Hindlimb muscle (tissue), 1 donor: ENCODE results near the gene DNAH2. TPM values are rescaled to one million over a fixed set of nuclear protein-coding genes. Genes with fewer than 3 reads are reported as not detected.
"Not testable (repeated sequence)": the region's sequence is repeated elsewhere in the genome, so short reads cannot be mapped to it uniquely, and the experiment has no call there.

Experiments used
- DNase-seq: peaks from one replicate; pipeline ENCODE4 v3.0.0-alpha.2; 2013
- polyA plus RNA-seq: library from polyadenylated mRNA; unstranded; fragments of 120-200 nt; gene quantifications from one replicate; pipeline ENCODE4 v1.2.1, GENCODE V29; 2013; ENCODE audit not compliant: insufficient read length

The DNAH2 gene
- polyA plus RNA-seq, 1 donor: 6.8 TPM

DNA sequence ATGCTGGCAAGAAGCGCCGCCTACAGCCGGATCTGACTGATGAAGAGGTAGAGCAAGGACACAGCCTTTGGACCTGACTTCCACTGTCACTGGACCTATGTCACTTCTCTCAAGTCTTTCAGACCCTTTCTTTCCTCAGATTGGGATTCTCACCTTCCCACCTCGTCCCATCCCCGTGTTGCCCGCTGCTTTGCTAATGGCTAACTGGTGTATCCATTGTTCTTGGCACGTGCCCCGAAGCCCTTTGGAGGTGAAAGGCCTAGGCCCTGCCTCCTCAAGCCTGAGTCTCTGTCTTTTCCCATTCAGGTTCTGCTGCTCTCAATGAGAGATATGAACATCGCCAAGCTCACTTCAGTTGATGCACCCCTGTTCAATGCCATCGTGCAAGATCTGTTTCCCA is 63.2 kb downstream of the DNAH2 start:
- no peak for DNase-seq

DNA sequence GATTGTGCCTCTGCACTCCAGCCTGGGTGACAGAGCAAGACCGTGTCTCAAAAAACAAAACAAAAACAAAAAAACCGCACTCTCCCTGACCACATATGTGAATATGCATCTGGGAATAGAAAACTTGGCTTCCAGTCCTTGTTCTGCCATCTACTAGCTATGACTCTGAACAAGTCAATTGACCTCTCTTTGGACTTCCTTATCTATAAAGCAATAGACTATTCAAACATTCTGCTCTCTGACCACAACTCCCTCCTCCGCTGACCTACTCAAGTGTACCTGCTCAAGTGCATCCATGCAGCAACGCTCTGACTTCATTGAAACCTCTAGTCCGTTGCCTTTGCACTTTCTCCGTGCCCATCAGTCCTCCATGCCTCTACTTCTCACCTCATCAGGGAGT is 63.9 kb downstream of the DNAH2 start:
- DNase-seq: no peak

DNA sequence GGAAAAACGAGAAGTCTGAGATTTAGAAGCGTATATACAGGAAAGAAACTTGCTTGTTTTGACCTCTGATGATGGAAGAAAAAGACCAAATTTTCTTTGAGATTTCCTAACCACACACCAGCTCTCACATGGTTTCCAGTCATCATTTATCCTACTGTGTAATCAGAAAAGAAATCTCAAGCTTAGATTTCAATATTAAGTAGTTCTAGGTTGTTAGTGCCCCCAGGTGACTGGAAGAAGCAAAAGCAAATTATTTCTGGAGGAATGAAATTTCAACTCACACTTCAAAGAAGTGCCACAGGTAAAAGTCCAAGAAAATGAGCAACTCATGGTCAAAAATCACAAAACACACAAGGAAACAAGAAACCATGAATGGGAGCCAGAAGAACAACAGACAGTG is 64.7 kb downstream of the DNAH2 start:
- DNase-seq: no peak

DNA sequence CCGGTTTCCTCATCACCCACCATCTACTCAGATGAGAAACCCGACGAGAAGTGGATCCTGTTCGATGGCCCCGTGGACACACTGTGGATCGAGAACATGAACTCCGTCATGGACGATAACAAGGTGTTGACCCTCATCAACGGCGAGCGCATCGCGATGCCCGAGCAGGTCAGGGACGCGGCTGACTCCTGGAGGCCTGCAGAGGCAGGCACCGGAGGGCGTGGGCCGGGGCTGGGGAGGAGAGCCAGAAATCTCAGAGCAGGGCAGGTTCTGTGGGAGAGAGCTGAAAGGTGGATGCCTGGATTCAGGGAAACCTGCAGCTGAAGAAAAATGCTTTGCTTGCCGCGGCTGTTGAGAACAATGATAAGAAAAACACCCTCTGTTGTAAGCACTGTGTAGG is 69.3 kb downstream of the DNAH2 start:
- no peak for DNase-seq

GRCh38 chr17:7789131-7789530 is 71.6 kb downstream of the DNAH2 start:
- no peak for DNase-seq

- no peak for DNase-seq
Measured at GRCh38 chr17:7790150-7790549, 72.6 kb downstream of the DNAH2 start.

DNA sequence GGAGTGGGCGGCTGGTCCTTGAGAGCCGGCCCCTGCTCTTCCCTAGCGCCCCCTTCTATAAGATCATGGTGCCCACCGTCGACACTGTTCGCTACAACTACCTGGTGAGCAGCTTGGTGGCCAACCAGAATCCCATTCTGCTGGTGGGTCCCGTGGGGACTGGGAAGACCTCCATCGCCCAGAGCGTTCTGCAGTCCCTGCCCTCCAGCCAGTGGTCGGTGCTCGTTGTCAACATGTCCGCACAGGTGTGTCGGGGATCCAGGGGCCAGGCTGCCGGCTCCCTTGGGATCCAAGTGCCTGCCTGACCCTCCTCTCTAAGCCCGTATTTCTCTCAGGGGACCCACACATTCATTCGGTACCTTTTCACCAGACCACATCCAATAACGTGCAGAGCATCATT is 75.1 kb downstream of the DNAH2 start:
- no peak for DNase-seq

DNA sequence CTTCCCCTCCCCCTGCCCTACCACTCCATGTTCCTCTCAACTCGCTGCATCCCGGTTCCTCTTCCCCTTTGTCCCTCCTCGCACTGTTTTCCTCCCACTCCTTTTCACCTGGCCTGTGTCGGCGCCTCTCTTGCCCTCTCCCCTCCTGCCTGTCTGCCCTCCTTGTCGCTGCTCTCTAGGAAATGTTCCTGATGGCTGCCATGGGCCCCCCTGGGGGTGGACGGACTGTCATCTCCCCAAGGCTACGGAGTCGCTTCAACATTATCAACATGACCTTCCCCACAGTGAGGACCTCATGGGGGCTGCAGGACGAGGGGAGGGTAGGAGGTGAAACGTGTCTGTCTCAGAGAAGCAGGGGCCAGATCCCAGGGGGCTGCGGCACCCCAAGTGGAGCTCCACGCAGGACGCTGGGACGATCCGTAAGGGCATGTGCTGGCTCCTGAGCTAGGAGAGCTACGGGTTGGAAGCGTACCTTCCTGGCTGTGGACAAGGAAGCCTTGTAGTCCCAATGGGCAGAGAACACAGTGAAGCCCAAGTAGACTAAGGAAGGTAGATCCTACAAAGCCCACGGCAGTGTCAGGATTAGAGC is 76.6 kb downstream of the DNAH2 start:
- DNase-seq: no peak

- no peak for DNase-seq
Measured at GRCh38 chr17:7797976-7798375, 80.4 kb downstream of the DNAH2 start.

DNA sequence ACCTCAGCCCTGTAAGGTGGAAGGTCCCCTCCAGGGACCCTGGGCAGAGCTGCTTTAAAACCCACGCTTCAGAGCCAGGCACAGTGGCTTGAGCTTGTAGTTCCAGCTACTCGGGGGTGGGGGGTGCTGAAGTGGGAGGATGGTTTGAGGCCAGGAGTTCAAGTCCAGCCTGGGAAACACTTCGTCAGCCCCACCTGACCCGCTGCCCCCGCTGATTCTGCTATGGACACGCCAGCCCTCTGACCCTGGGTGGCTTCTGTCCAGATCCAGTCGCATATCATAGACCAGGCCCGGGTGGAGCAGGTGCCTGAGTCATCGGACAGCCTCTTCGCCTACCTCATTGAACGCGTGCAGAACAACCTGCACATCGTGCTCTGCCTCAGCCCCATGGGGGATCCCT is 81.3 kb downstream of the DNAH2 start:
- no peak for DNase-seq

DNA sequence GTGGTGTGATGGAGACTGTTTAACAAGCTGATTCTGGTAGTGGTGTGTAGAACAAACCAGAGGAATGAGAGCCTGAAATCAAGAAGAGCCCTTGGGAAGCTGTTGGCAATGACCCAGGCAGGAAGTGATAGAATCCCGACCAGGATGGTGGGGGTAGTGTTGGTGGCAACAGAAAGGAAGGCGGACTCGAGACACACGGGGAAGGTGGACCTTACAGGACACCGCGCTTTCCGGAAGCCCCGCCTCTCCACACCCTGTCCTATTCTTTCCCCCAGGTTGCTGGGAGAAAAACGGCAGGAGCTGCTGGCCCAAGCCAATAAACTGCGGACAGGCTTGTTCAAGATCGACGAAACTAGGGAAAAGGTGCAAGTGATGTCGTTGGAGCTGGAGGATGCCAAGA is 86.4 kb downstream of the DNAH2 start:
- no peak for DNase-seq

- no peak for DNase-seq
Measured at GRCh38 chr17:7806587-7806986, 89.0 kb downstream of the DNAH2 start.

GRCh38 chr17:7807206-7807605 is 89.7 kb downstream of the DNAH2 start:
- no peak for DNase-seq

GRCh38 chr17:7809086-7809790 is 91.7 kb downstream of the DNAH2 start:
- DNase-seq: no peak

DNA sequence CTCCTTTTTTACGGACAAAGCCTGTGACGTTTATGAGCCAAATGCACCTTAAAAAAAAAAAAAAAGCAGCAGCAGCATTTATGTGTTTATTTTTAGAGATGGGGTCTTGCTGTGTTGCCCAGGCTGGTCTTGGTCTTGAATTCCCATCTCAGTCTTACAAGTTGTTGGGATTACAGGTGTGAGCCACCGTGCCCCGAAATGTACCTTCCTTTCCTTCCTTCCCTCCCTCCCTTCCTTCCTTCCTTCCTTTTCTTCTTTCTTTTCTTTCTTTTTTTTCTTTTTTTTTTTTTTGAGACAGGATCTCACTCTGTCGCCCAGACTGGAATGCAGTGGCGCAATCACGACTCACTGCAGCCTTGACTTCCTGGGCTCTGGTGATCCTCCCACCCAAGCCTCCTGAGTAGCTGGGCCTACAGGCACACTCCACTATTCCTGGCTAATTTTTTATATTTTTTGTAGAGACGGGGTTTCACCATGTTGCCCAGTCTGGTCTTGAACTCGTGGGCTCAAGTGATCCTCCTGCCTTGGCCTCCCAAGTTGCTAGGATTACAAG is 92.3 kb downstream of the DNAH2 start:
- not testable (repeated sequence) for DNase-seq

- no peak for DNase-seq
Measured at GRCh38 chr17:7811251-7811650, 93.7 kb downstream of the DNAH2 start.

DNA sequence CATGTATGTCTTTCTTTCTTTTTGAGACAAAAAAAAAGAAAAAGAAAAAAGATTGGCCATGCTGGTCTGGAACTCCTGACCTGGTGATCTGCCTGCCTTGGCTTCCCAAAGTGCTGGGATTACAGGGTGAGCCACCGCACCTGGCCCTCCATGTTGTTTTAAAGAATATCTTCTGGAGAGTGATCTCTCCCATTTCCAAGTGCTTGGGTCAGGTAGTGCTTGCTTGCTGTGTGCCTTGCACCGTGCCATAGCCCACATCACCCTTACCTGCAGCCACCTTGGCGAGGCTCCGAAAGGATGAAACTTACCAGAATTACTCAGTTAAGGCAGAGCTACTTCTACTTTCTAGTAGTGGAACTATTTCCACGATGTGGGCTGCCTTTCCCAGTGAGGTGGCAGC is 97.4 kb downstream of the DNAH2 start:
- no peak for DNase-seq

DNA sequence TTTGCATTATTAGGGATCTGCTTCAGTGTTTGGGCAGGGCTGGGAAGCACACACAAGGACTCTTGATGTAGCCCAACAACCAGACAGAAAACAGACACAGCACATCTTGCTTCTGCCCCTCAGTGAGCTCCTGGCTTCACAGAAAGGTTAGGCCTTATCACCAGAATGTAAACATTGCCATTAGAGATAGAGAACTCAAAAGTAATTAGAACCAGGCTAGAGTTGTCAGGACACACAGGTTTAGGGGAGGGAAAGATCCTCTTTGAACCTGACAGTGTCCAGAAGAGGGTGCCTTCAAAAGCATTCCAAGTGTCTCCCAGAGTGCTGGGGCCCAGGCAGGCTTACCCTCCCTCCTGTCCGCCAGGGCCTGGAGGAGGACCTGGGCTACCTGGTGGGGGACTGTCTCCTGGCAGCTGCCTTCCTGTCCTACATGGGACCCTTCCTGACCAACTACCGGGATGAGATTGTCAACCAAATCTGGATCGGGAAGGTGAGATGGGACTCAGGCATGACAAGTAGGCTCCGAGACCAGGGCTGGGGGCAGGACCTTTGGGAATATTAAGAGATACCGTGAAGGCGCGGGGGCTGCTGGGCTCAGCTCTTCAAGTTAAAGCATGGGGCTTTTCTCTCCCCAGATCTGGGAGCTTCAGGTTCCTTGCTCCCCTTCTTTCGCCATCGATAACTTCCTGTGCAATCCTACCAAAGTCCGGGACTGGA is 99.5 kb downstream of the DNAH2 start:
- DNase-seq: no peak

DNA sequence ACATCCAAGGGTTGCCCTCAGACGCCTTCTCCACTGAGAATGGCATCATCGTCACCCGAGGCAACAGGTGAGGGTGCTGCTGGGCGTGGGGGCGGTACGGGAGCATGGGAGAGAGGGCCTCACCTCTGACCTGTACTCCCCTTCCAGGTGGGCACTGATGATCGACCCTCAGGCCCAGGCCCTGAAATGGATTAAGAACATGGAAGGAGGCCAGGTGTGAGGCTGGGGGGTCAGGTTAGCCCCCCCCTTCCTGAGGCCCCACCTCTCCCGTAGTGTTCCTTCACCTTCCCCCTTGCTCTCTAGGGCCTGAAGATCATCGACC is 100.1 kb downstream of the DNAH2 start:
- no peak for DNase-seq

- DNase-seq: no peak
Measured at GRCh38 chr17:7818026-7818425, 100.5 kb downstream of the DNAH2 start.

GRCh38 chr17:7818746-7819645 is 101.5 kb downstream of the DNAH2 start:
- no peak for DNase-seq

GRCh38 chr17:7820231-7820630 is 102.7 kb downstream of the DNAH2 start:
- DNase-seq: no peak

DNA sequence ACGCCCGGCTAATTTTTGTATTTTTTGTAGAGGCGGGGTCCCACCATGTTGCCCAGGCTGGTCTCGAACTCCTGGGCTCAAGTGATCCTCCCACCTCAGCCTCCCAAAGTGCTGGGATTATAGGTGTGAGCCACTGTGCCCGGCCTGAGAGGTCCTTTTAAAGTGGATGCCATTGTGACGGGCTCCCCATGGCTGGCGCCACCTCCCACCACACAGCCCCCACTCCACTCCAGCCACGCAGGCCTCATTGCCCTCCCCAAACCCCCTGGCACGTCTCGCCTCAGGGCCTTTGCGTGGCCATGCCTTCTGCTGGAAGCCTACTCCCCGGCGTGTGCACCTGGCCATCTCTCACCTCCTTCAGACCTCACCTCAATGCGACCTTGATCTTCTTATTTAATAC is 104.6 kb downstream of the DNAH2 start:
- no peak for DNase-seq
